ENCODE results near the gene MICAL2. TPM values are rescaled to one million over a fixed set of nuclear protein-coding genes. Genes with fewer than 3 reads are reported as not detected.
A peak's percentile ranks its signal among the peaks of the same experiment; 100 is the strongest.

MICAL2 gene
- polyA plus RNA-seq, 4 donors, result 6.9 to 37.1 (median 8.3) TPM

DNA sequence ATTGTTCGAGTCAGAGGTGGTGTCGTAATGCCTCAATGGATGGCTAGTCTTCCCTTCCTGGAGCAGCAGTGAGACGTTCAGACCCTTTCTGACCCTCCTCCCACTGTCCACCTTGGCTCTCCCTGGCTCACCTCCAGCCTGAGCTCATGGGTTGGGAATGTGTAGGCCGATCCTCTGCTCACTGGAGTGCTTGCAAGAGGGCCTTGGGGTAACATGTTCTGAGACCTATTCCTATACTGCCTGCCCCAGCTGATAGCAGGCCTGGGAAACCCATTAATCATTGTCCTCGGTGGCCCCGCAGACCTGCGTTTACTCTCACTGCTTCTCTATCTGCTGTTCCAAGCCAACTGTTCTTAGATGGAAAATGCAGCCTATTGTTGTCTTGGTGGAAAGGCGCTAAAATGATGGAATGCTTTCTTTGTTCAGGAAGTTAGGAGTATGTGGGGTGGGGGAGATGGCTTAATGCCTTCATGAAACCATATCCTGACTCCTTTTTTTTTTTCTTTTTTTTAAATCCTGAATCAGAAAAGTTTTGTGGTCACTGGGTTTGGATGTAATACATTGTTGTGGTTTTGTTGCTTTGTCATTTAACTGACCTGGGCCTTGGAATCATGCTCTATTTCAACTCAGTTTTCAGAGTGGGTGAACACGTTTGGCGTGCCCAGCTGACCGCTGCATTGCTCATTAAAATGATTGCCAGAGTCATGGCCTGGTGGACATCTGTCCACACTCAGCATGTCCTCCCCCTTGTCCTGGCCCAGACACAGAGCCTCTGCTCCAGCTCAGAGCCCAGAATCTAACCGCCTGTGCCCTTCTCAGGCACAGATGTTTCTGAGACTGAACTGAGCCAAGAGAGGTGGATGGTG is 72.5 kb downstream of the MICAL2 start:
- peak in 1 of 4 donors; percentile 47 for DNase-seq (ENCODE audit: low read depth in 4 of 4, low spot score in 3 of 4)

DNA sequence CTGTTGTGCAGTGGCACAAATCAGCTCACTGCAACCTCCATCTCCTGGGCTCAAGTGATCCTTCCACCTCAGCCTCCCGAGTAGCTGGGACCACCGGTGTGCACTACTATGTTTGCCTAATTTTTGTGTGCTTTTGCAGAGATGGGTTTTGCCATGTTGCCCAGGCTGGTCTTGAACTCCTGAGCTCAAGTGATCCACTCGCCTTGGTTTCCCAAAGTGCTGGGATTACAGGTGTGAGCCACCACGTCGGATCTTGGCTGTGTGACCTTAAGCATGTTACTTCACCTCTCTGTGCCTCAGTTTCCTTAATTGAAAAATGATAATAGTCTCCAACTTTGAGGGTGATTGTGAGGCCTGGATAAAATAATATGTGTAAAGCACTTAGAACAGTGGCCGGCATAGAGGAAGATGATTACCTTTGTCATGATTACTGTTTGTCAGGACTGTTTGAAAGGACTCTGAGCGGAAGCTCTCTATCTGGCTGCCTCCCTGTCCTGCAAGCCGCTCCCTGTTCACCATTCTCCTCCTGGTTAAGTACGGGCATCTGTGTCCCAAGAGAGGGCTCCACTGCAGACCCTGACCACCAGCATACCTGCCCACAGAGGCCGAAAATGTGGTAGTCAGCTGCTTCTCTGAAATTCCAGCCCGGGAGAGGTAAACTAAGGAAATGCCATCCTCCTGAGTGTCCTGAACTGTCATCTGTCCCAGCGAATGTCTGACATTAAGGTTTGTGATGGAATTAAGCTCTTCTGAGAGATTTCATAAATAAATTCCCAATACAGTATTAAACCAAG is 73.6 kb downstream of the MICAL2 start:
- DNase-seq (ENCODE audit: low read depth in 4 of 4, low spot score in 3 of 4), result no peak

DNA sequence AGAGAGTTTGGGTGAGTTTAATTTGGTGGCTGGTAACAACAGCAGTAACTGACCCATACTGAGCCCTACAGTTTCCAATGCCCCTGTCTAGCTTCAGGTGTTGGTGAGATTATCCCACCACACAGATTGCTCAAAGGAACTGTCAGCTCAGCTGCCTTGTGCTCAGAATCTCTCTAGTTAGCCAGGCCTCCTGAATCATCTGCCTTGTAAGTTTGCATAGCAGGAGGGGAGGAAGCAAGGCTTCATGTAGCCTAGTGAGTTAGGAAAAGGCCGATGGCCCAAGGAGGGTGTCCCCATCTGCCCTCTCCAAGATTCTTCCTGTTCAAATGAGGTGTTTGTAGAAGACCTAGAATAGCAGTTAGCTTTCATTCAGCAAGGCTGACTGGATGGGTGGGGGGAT is 74.3 kb downstream of the MICAL2 start:
- DNase-seq (ENCODE audit: low read depth in 4 of 4, low spot score in 3 of 4), result no peak

DNA sequence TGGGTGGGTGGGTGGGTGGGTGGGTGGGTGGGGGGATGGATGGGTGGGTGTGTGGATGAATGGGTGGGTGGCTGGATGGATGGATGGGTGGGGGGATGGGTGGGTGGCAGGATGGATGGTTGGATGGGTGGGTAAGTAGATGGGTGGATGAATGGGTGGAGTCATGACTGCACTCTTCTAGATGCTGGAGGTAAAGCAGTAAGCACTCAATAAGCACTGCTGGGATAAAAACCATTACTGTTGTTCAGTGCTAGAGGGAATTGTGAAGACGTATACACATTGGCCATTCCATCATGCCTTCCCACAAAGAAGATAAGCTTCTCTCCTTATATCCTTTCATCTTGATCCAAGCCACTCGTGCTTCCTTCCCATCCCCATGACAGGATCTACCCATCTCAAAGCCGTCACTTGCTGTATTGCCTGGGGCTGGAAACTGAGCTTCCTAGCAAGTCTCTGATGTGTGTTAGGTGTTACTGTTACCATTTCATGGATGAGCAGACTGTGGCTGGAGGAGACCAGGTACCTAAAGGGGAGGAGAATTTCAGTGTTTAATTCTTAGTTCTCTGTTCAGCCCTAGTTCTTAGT is 74.8 kb downstream of the MICAL2 start:
- no peak for DNase-seq (ENCODE audit: low read depth in 4 of 4, low spot score in 3 of 4)

DNA sequence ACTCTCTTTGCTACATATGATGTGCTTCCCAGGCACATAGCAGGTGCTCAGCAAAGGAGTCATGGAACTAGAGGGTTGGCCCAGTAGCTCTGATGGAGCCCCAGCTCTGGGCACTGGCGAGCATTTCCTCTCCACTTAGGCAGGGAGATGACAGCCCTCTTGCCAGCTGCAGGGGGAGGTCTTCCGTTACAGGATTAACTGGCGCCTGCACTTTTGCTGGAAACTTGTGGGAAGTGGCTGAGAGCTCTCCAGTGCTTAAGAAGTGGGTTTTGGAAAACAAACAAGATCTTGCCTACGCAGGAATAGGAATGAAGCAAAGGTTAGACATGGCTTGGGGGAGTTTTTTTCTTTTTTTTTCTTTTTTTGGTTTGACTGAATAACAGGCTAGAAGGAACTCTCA is 75.5 kb downstream of the MICAL2 start:
- no peak for DNase-seq (ENCODE audit: low read depth in 4 of 4, low spot score in 3 of 4)

DNA sequence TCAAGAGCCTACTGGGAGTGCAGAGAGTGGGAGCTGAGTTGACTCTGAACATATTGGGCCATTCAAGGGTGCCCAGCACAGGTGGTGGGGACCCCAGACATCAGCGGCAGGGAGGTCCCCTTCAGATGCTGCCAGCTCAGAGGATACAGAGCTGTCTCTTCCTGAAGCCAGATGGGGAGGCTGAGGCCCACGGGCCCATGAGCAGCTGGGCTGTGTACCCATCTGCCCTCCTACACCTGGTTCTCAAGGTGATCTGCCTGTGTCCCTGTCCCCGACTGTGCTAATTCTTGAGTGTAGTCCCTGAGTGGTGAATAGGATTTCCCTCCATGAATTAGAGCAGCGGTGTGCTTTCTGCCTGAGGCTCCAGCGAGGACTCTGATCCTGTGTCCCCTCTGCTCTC is 76.3 kb downstream of the MICAL2 start:
- no peak for DNase-seq (ENCODE audit: low read depth in 4 of 4, low spot score in 3 of 4)

DNA sequence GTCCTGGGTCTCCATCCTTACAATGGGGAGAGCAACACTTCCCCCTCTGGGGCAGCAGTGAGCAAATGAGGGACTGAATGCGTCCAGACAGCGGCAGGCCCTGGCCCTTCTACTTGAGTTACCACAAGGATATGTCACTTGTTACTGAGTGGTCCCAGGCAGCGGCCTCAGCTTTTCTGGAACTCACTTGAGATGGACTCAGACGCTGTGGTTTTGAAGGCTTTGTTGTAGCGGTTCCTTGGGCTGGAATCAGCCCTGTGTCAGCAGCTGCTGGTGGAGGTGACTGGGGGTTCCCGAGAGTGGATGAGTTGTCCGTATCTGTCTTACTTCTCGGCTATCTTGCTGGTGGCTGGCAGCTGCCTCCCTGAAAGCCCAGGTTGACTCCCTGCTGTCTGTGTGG is 77.0 kb downstream of the MICAL2 start:
- no peak for DNase-seq (ENCODE audit: low read depth in 4 of 4, low spot score in 3 of 4)

DNA sequence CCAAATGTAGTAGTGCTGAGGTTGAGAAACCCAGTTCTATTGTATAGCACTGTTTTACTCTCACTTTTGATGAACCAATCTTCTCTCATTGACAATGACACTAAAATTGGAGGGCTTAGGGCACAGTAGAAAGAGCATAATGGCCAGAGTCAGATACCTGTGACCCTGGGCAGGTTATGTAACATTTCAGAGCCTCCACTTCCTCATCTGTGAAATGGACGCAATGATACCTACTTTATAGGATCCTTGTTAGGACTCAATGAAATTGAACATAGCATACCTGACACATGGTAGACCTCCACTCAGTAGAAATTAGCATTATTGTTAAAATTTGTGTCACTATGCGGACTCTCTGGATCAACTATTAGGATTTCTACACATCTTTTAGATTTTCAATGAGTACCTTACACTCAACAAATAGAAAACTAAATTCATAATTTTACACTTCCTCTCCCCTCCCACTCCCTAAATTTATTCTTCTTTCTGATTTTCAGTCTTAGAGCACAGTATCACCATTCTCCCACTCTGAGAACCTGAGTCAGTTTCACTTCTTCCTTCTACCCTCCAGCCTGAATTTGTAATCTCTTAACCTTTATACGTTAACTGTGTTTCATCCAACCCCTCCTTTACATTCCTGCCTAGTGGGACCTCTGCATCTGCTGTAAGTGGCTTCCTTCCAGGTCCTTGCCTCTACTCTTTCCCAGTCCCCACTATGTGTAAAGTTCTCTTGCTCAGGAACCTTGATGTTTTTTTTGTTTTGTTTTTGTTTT is 78.3 kb downstream of the MICAL2 start:
- no peak for DNase-seq (ENCODE audit: low read depth in 4 of 4, low spot score in 3 of 4)

DNA sequence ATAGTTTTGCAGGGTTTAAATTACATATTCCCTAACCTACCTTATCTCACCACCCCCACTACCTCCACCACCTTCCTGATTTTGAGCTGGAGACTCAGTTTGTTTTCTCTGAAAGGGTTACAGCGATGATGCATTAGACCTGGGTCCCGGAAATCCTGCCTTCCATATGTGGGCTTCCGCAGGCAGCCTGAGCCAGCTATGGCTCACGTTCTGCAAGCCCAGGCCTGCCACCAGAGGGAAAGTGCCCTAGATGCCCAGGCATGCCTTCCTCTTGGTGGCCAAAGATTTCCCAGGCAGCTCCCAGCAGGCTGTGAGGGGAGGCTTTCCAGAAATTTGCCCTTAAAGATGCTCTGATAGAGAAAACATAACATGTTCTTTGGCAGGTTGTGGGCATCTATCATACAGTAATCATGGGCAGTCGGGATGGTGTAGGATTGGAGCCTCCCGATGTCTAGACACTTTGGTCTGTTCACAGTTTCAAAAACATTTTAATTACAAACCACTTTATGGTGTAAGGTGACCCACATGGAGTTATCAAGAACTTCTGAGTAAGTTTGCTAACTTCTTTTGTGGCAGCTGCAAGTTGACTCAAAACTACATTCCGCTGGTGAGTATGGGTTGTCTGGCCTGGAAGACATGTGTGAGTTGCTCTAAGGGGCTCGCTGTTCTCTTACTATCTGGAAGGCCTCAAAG is 79.3 kb downstream of the MICAL2 start:
- no peak for DNase-seq (ENCODE audit: low read depth in 4 of 4, low spot score in 3 of 4)

DNA sequence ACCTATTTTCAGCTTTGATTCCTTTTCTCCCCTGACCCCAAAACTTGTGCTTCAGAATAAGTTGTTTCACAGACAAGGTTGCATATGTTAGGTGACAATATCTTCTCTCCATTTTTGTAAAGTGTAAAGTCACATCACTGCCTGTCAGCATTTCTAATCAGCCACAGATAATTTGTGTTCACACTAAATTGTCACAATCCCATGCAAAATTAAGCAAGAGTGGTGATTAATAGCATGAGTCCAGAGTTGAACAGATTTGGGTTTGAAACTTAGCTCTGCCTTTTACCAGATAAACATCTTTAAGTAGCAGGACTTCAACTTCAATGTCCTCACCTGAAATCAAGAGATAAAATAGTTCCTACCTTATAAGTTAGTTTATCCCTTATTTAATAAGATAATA is 80.1 kb downstream of the MICAL2 start:
- no peak for DNase-seq (ENCODE audit: low read depth in 4 of 4, low spot score in 3 of 4)

DNA sequence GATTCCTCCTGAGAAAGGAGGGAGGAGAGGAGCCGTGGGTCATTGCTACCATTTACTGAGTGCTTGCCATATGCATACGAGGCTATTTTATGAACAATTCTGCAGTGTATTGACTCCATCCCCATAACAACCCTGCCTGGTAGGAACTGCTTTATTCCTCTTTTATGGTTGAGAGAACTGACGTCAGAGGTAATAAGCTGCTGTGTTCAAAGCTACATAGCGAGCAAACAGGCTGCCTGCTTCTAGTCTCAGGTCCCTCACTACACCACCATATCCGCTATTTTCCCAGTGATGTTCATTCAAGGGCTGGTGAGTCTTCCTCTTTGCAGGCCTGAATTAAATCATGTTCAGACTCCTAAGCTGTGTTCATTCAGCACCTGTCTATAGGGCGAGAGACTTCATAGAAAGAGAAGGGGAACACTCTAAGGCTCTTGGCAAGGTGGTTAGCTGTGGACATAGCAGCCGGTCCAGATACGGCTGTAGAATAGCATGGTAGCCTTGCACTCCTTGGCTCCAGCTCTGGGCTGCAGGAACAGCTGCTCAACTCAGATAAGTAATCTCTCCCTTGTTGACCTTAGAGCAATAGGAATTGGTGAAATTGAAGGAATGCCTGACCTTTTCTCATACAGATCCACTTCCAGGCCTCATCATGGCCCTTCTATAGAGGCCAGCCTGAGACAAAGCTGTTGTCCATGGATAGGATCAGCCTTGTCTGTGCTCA is 82.6 kb downstream of the MICAL2 start:
- no peak for DNase-seq (ENCODE audit: low read depth in 4 of 4, low spot score in 3 of 4)

DNA sequence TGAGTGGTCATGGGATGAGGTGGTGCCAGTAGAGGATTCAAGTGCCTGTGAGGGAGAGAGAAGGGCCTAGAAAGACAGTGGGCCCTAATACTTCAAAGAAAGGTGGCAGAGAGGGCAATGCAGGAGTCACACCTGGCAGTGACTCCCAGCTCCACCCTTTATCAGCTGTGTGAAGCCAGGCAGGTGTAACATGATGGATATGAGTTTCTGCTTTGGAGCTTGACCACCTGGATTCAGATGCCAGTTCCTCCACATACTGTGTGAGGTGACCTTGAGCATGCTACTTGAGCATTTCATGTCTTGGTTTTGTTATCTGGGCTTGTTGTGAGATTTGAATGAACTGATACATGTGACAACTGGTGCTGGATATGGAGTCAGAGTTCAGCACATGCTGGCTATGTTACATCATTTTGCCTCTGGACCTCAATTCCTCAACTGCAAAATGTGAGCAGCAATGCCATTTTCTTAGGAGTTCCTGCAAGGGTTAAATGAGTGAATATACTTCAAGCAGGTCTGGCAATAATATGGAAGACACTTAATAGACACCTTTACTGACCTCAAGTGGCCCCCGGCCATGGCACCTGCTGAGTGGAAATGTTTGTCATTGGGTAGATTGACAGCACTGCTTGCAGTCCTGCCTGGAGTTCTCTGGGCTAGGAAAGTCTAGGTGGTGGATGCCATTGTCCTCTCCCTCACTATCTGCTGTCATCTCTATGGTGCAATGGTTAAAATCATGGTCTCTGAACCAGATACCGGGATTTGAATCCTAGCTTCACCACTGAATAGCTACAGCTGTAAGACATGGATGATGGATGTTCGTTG is 83.3 kb downstream of the MICAL2 start:
- DNase-seq (ENCODE audit: low read depth in 4 of 4, low spot score in 3 of 4), result no peak

DNA sequence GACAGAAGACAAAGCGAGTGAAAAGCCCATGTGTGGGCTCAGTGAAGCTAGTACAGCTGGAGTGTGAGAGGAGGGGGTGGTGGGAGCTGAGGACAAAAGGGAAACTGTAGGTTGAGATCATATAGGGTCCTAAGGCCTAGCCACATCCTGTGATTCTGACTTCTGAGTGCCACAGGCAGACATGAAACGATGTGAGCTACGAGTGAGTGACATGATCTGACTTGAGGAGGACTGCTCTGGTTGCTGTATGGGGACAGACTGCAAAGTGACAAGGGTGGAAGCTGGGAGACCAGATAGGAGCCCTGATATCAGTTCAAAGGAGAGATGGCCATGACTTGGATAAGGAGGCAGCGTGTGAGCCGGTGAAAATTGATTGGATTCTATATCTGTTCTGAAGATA is 85.4 kb downstream of the MICAL2 start:
- DNase-seq (ENCODE audit: low read depth in 4 of 4, low spot score in 3 of 4), result no peak

DNA sequence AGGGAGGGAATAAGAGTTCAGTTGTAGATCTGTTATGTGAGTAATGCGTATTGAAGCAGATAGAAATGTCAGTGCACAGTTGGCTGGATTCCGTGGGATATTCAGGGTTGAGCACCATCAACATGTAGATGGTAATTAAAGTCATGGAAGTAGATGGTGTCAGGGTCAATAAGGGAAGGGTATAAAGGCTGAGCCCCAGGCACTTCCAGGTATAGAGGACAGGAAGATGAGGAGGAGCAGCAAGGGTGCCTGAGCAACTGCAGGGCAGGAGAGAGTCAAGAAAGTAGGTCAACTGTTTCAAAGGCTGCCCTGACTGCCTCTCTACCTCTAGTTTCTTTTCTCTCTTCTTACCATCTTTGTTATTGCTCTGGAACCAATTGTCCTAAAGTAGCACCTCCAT is 85.9 kb downstream of the MICAL2 start:
- no peak for DNase-seq (ENCODE audit: low read depth in 4 of 4, low spot score in 3 of 4)

DNA sequence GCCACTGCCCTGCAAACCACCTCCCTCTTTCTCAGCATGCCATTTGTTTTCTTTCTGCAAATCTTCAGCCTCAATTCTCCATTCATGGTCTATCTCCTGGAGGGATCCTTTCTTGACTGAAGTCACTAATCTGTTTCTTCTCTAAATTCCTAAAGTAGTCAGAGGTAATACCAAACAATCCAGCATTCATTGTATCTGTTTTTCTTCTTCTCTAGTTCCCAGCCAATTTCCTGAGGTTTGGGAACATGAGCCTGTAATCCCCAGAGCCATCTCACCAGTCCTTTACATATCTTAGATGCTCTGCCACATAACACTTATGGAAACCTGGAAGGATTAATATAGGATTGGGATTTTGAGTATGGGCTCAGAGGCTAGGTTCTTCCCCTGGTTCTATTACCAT is 86.5 kb downstream of the MICAL2 start:
- no peak for DNase-seq (ENCODE audit: low read depth in 4 of 4, low spot score in 3 of 4)

DNA sequence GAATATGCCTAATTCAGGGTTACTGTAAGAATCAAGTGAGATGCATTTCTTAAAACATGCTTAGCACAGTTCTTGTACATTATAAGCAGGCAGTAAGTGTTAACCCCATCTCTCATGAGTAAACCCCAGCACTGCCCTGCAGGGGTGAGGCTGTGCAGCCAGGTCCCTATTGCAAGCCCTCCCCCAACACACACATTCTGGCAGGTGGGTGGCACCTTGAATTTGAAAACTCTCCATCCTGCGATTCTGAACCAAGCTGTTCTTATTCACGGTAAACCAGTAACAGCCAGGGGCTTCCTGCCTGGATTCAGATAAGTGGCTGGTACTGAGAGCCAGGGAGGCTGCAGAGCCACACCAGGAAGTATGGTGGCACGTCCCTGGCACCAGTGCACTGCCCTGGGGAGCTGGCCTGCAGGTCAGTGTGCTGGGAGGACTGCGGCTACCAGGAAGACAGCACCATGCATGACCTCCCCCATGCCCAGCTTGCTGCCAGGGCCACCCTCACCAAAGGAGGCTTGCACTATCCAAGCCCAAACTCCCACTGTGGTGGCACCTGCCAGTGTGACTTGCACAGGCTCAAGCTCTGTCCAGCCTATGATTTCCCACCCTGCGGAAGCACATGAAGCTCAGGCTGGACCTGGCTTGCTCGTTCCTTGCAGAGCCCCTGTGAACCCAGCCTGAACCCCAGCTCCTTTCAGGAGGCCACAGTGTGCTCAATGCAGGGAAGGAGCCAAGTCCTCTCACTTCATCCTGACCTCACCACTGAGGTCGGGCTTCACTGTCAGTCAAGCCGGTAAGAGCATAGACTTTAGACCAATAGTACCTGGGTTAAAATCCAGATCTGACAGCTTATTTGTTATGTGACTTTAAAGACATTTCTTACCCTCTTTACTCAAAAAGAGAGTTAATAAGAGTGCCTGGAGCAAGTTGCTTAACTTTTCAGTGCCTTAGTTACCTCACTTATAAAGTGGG is 88.1 kb downstream of the MICAL2 start:
- no peak for DNase-seq (ENCODE audit: low read depth in 4 of 4, low spot score in 3 of 4)

DNA sequence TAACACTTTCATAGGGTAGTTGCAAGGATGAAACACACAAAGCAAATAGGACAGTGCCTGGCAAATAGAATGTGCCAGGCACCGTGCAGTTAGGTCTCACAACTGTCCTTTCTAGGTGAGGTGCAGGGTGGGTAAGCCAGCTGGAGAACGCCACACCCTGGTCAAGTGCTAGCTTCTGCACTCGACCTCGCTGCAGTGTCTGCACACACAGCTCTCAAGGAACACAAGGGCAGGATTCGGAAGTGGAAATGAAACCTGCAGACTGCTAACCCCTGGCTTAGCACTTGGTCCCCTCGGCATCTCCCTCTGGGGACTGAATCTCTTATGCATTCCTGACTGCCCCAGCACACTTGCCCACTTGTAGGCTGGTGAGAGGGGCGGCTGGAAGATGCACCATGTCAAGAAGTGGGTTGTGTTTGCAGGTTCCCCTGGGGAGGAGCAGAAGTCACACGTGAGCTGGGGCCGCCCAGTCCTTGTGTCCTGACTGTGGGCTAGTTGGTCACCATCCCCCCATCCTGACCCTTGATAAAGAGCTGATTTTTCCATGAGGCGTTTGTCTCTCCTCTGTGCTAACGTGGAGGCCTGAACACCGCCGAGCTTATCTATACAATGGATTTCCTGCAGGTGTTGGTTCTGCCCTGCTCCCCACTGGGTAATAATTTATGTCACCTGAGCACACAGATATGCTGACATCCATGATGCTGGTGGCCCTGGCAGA is 89.0 kb downstream of the MICAL2 start:
- DNase-seq (ENCODE audit: low read depth in 4 of 4, low spot score in 3 of 4), result no peak

Measured in left renal pelvis (tissue), 4 donors.